ENCODE measurements around the gene UBQLN4. TPM values are rescaled to one million over a fixed set of nuclear protein-coding genes. Genes with fewer than 3 reads are reported as not detected.

UBQLN4 gene
- total and polyA plus RNA-seq, 2 of the 4 experiments (the other 2 are of a cell fraction), result 8.8 to 21.6 TPM

- no peak overlapping the region for H3K56ac ChIP-seq (ENCODE audit: extremely low read depth, insufficient read depth, low read length)
- TF ChIP-seq MXI1 (IDR thresholded peaks at IDR 0.05; ENCODE audit: borderline replicate concordance, low read depth, low read length), result no peak
- TF ChIP-seq BHLHE40 (IDR thresholded peaks at IDR 0.05; ENCODE audit: low read depth, low read length), result no peak
- no peak for TF ChIP-seq NFE2L2 (IDR thresholded peaks at IDR 0.05; ENCODE audit: low read depth, low read length)
- no peak for TF ChIP-seq RAD21 (IDR thresholded peaks at IDR 0.05; ENCODE audit: low read length)
- TF ChIP-seq MAFK (IDR thresholded peaks at IDR 0.05; ENCODE audit: low read depth, low read length), result no peak
- TF ChIP-seq FOS (IDR thresholded peaks at IDR 0.05; ENCODE audit: low read depth, low read length), result no peak
- no peak for TF ChIP-seq RCOR1 (IDR thresholded peaks at IDR 0.05; ENCODE audit: insufficient replicate concordance, low read length)
- no peaks in the 10 kb centered on the region for H4K20me1 ChIP-seq (ENCODE audit: insufficient read depth, low read length)
- no peak overlapping the region for H3K9ac ChIP-seq (ENCODE audit: low read depth, low read length)
- no peak overlapping the region for H2AK9ac ChIP-seq (replicated peaks; ENCODE audit: low read depth, low read length, poor library complexity)
- in situ Hi-C loops (cut with MboI; ENCODE audit: low sequenced_read_pairs), result loop anchor here (5.0 kb wide), 2 partner anchors 33 to 218 kb away; no protein-coding TSS in a partner anchor
- H3K4me3 ChIP-seq (ENCODE audit: insufficient read depth, low read depth, low read length), result no peak overlapping the region
- no peak overlapping the region for H3K4ac ChIP-seq (ENCODE audit: low read depth, low read length)
- no peak for DNase-seq
- no peak overlapping the region for H3K18ac ChIP-seq (ENCODE audit: low read depth, low read length)
- POLR2A ChIA-PET (ENCODE audit: unreplicated experiment), result interaction anchor here (2.0 kb wide), 1 partner anchor 30 kb away, joined by 8 read pairs; no protein-coding TSS in a partner anchor
- no peak overlapping the region for H3K14ac ChIP-seq (replicated peaks; ENCODE audit: low read depth, low read length)
- no peaks in the 10 kb centered on the region for H3K27me3 ChIP-seq (ENCODE audit: control insufficient read depth, insufficient read depth, low read length)
- intact Hi-C loops (cut with micrococcal nuclease), result loop anchor here (10.0 kb wide), 1 partner anchor 216 kb away; no protein-coding TSS in a partner anchor
- no peak overlapping the region for H2AFZ ChIP-seq (replicated peaks; ENCODE audit: low read length, poor library complexity)
- no peak for ATAC-seq (ENCODE audit: low read depth)
- H3K27ac ChIP-seq (ENCODE audit: insufficient read depth, low read length), result no peak overlapping the region
- dilution Hi-C loops (cut with HindIII; ENCODE audit: low sequenced_read_pairs, unreplicated experiment), result no loop called here
- no peak overlapping the region for H2BK120ac ChIP-seq (ENCODE audit: low read depth, low read length)
- no peak overlapping the region for H4K8ac ChIP-seq (ENCODE audit: low read depth in 2 of 2, low read length in 2 of 2)
- H3K36me3 ChIP-seq (ENCODE audit: control insufficient read depth, insufficient read depth, low read length), result peaks cover 2% of the 10 kb centered on the region; the same call in 1 of the 2 replicates
- no peak overlapping the region for H2BK20ac ChIP-seq (ENCODE audit: low read depth, low read length)
- no peak overlapping the region for H4K91ac ChIP-seq (ENCODE audit: insufficient read depth, low read depth, low read length)
- CTCF ChIA-PET, result interaction anchor here (0.8 to 5.6 kb wide), 2 partner anchors 9 to 30 kb away, joined by 3 to 64 read pairs; no protein-coding TSS in a partner anchor
- H3K23ac ChIP-seq (ENCODE audit: low read depth, low read length), result no peak overlapping the region
- no peak overlapping the region for H3K4me2 ChIP-seq (ENCODE audit: low read depth, low read length)
- H3K4me1 ChIP-seq (ENCODE audit: control insufficient read depth, insufficient read depth, low read length), result peaks cover 32% of the 10 kb centered on the region
- peaks cover 23 to 70% of the 10 kb centered on the region in 2 experiments for H3K79me1 ChIP-seq (ENCODE audit: low read depth in 1 of 2, low read length in 2 of 2)
- no CpG with 5 or more reads among the region's 3 CpGs for WGBS, 2 experiments (ENCODE audit: extremely low coverage in 2 of 2, insufficient read length in 1 of 2)
- no TSS peak for BruUV-seq (replicated peaks)
- no peaks in the 10 kb centered on the region for H3K9me3 ChIP-seq (ENCODE audit: control insufficient read depth, insufficient read depth, low read length)
- no peak overlapping the region for H2AK5ac ChIP-seq (ENCODE audit: low read depth, low read length)
- H4K5ac ChIP-seq (ENCODE audit: low read depth, low read length), result no peak overlapping the region
- H2BK15ac ChIP-seq (ENCODE audit: low read depth, low read length), result no peak overlapping the region
- no peak overlapping the region for H2BK5ac ChIP-seq (ENCODE audit: low read depth, low read length, poor library complexity, severe bottlenecking)
- peaks cover 36% of the 10 kb centered on the region for H3K9me1 ChIP-seq (ENCODE audit: insufficient read depth, low read length)
These were observed 45.7 kb upstream of the UBQLN4 start for GRCh38 chr1:156099282-156099681.
